Nephron (organoid): ENCODE measurements around the gene USH1G.

Experiments used
- H3K27ac Mint-ChIP-seq, 3 experiments: 2 replicates each; pipeline ENCODE4 v1.8.0; 2020; ENCODE audit warnings: mixed read lengths in 3 of 3, mild to moderate bottlenecking in 2 of 3, moderate library complexity in 1 of 3
- H3K27me3 Mint-ChIP-seq: 2 replicates; pipeline ENCODE4 v1.8.0; 2021; ENCODE audit warnings: low read depth, mild to moderate bottlenecking, moderate library complexity, mixed read lengths
- H3K36me3 Mint-ChIP-seq: 2 replicates; pipeline ENCODE4 v1.8.0; 2020; ENCODE audit warnings: low read depth, mixed read lengths
- H3K4me1 Mint-ChIP-seq: 2 replicates; pipeline ENCODE4 v1.8.0; 2020; ENCODE audit warnings: mixed read lengths
- H3K4me3 Mint-ChIP-seq, 3 experiments: 2 replicates each; pipeline ENCODE4 v1.8.0; 2020; ENCODE audit warnings: mild to moderate bottlenecking in 3 of 3, mixed read lengths in 3 of 3, moderate library complexity in 2 of 3
- H3K9me3 Mint-ChIP-seq: 2 replicates; pipeline ENCODE4 v1.8.0; 2020; ENCODE audit warnings: mixed read lengths
- TF ChIP-seq, protein P1 (sequence below), 3 experiments: fragments of 200-600 bp; sonication (generic); IDR thresholded peaks; one replicate each; pipeline ENCODE4 v1.5.0; 2021; ENCODE audit warnings: antibody characterized with exemption in 3 of 3; ENCODE audit not compliant: unreplicated experiment in 3 of 3

Gene USH1G

DNA sequence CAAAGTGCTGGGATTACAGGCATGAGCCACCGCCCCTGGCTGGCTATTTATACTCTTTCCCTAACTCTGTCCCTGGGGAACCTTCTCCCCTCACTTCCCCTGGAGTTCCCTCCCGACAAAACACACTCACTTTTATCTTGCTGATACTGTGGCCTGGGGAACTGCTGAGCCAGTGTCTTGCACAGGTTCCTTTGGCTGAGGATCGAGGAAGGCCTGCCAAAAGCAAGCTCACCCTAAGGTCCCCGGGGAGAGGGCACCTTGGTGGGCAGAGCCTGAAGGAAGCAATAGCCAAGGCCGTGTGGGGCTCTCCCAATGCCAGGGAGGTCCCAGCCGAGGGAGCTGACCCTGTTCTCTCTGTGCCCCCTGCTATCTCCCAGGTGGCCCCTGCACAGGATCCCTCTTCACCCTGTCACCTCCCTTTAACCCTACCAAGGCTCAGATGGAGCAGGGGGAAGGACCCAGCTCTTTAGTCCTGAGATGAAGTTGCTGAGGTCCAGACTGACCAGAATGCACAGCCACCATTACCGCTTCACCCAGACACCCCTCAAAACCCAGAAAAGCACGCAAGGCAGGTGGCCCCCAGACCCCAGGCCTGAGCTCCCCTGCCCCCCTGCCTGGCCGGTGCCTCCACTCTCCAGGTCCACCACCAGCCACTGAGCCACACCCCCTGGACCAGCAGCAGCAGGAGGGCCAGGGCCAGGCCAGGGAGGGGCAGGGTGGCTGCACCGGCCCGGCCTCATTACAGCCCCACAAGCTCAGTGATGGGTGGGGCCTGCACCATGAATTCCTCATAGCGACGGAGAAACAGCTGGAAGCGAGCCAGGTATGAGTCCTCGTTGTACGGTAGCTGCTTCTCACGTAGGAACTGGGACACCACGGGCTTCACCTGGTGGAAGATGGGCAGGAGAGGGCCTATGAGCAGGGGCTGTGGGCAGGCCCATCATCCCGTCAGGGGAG lies 45.2 kb downstream of the USH1G start:
- H3K27ac Mint-ChIP-seq: no peak overlapping the region

GRCh38 chr17:74875977-74876593 lies 47.0 kb downstream of the USH1G start:
- Mint-ChIP-seq H3K27me3 (peaks cover 16% of the 10 kb centered on the region), H3K4me1 (peaks cover 18% of the 10 kb centered on the region), H3K36me3 (no peaks in the 10 kb centered on the region), H3K4me3 (peak overlapping the region in 2 of 3 experiments; percentile 10 to 41), H3K27ac (no peak overlapping the region), H3K9me3 (no peaks in the 10 kb centered on the region)
- TF ChIP-seq, protein P1, sequence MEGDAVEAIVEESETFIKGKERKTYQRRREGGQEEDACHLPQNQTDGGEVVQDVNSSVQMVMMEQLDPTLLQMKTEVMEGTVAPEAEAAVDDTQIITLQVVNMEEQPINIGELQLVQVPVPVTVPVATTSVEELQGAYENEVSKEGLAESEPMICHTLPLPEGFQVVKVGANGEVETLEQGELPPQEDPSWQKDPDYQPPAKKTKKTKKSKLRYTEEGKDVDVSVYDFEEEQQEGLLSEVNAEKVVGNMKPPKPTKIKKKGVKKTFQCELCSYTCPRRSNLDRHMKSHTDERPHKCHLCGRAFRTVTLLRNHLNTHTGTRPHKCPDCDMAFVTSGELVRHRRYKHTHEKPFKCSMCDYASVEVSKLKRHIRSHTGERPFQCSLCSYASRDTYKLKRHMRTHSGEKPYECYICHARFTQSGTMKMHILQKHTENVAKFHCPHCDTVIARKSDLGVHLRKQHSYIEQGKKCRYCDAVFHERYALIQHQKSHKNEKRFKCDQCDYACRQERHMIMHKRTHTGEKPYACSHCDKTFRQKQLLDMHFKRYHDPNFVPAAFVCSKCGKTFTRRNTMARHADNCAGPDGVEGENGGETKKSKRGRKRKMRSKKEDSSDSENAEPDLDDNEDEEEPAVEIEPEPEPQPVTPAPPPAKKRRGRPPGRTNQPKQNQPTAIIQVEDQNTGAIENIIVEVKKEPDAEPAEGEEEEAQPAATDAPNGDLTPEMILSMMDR (IDR thresholded peaks at IDR 0.05; ENCODE audit: unreplicated experiment in 3 of 3): no peak

More for the DNA sequence above, 45.2 kb downstream of the USH1G start:
- TF ChIP-seq, protein P1 (IDR thresholded peaks at IDR 0.05; ENCODE audit: unreplicated experiment in 3 of 3): no peak
- Mint-ChIP-seq H3K27me3 (peaks cover 17% of the 10 kb centered on the region), H3K4me1 (peaks cover 5% of the 10 kb centered on the region), H3K9me3 (no peaks in the 10 kb centered on the region), H3K4me3 (no peak overlapping the region), H3K36me3 (no peaks in the 10 kb centered on the region)

GRCh38 chr17:74875155-74875976 lies 47.7 kb downstream of the USH1G start:
- TF ChIP-seq, protein P1 (IDR thresholded peaks at IDR 0.05; ENCODE audit: unreplicated experiment in 3 of 3): no peak
- no peaks in the 10 kb centered on the region for H3K36me3 Mint-ChIP-seq
- H3K27ac Mint-ChIP-seq: no peak overlapping the region
- H3K9me3 Mint-ChIP-seq: no peaks in the 10 kb centered on the region
- peaks cover 16% of the 10 kb centered on the region for H3K27me3 Mint-ChIP-seq
- peaks cover 21% of the 10 kb centered on the region for H3K4me1 Mint-ChIP-seq
- peak overlapping the region; percentile 34 to 54 (median 41) for H3K4me3 Mint-ChIP-seq

- H3K4me1 Mint-ChIP-seq: peaks cover 21% of the 10 kb centered on the region
- H3K27ac Mint-ChIP-seq: no peak overlapping the region
- peaks cover 16% of the 10 kb centered on the region for H3K27me3 Mint-ChIP-seq
- no peaks in the 10 kb centered on the region for H3K9me3 Mint-ChIP-seq
- TF ChIP-seq, protein P1 (IDR thresholded peaks at IDR 0.05; ENCODE audit: unreplicated experiment in 3 of 3): no peak
- no peaks in the 10 kb centered on the region for H3K36me3 Mint-ChIP-seq
- H3K4me3 Mint-ChIP-seq: peak overlapping the region; percentile 29 to 90 (median 54)
Observed at GRCh38 chr17:74874615-74875037, 48.4 kb downstream of the USH1G start.

DNA sequence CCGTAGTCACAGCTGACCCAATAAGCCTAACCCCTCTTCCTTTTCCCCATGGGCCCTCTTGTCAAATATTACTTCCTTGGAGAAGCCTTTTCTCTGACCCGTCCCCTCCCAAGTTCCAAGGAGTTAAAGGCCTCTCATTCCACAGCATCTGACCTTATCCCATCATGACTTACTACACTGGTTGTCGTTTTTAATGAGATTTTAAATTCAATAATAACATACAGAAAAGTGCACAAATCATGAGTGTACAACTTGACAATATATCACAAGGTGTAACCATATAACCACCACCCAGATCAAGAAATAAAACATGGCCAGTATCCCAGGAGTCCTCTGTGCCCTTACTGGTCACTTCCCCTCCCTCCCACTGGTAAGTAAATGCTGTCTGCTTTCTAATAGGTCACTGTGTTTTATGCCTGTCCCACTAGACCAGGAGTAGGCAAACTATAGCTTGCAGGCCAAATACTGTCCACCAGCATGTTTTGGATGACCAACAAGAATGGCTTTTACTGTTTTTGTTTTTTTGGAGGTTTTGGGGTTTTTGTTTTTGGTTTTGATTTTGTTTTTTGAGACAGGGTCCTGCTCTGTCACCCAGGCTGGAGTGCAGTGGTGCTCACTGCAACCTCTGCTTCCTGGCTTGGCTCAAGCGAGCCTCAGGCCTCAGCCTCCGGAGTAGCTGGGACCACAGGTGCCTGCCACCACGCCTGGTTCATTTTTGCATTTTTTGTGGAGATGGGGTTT lies 49.0 kb downstream of the USH1G start:
- Mint-ChIP-seq H3K36me3 (no peaks in the 10 kb centered on the region), H3K4me3 (peak overlapping the region; percentile 90 to 94 (median 90)), H3K27ac (peak overlapping the region; percentile 58 to 87 (median 73)), H3K9me3 (no peaks in the 10 kb centered on the region), H3K27me3 (peaks cover 16% of the 10 kb centered on the region), H3K4me1 (peaks cover 21% of the 10 kb centered on the region)
- TF ChIP-seq, protein P1 (IDR thresholded peaks at IDR 0.05; ENCODE audit: unreplicated experiment in 3 of 3): no peak
